Neural progenitor cell (in vitro differentiated cells): ENCODE measurements around the gene SMIM10.

Source experiments
- EZH2 ChIP-seq: fragments of 200-600 bp; sonication (generic); IDR thresholded peaks from 2 replicates; pipeline ENCODE4 v1.6.1; 2017; ENCODE audit warnings: antibody characterized with exemption, mild to moderate bottlenecking, moderate library complexity
- EZH2phosphoT487 ChIP-seq: fragments of 200-600 bp; sonication (generic); IDR thresholded peaks from 2 replicates; pipeline ENCODE4 v1.6.1; 2017; ENCODE audit warnings: antibody characterized with exemption
- TF ChIP-seq, protein P1 (sequence below): fragments of 200-600 bp; sonication (generic); IDR thresholded peaks from 2 replicates; pipeline ENCODE4 v1.5.1; 2017; ENCODE audit warnings: antibody characterized with exemption, mild to moderate bottlenecking

GRCh38 chrX:134997646-134998045 lies 6.9 kb downstream of the SMIM10 start:
- TF ChIP-seq, protein P1, sequence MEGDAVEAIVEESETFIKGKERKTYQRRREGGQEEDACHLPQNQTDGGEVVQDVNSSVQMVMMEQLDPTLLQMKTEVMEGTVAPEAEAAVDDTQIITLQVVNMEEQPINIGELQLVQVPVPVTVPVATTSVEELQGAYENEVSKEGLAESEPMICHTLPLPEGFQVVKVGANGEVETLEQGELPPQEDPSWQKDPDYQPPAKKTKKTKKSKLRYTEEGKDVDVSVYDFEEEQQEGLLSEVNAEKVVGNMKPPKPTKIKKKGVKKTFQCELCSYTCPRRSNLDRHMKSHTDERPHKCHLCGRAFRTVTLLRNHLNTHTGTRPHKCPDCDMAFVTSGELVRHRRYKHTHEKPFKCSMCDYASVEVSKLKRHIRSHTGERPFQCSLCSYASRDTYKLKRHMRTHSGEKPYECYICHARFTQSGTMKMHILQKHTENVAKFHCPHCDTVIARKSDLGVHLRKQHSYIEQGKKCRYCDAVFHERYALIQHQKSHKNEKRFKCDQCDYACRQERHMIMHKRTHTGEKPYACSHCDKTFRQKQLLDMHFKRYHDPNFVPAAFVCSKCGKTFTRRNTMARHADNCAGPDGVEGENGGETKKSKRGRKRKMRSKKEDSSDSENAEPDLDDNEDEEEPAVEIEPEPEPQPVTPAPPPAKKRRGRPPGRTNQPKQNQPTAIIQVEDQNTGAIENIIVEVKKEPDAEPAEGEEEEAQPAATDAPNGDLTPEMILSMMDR = no peak
- TF ChIP-seq EZH2phosphoT487 (no peak), EZH2 (no peak)
